ENCODE measurements around the gene NR1D1. TPM values are rescaled to one million over a fixed set of nuclear protein-coding genes. Genes with fewer than 3 reads are reported as not detected.

The NR1D1 gene
- total RNA-seq, 2 experiments from 2014 or later, result 5.2 to 5.4 TPM

DNA sequence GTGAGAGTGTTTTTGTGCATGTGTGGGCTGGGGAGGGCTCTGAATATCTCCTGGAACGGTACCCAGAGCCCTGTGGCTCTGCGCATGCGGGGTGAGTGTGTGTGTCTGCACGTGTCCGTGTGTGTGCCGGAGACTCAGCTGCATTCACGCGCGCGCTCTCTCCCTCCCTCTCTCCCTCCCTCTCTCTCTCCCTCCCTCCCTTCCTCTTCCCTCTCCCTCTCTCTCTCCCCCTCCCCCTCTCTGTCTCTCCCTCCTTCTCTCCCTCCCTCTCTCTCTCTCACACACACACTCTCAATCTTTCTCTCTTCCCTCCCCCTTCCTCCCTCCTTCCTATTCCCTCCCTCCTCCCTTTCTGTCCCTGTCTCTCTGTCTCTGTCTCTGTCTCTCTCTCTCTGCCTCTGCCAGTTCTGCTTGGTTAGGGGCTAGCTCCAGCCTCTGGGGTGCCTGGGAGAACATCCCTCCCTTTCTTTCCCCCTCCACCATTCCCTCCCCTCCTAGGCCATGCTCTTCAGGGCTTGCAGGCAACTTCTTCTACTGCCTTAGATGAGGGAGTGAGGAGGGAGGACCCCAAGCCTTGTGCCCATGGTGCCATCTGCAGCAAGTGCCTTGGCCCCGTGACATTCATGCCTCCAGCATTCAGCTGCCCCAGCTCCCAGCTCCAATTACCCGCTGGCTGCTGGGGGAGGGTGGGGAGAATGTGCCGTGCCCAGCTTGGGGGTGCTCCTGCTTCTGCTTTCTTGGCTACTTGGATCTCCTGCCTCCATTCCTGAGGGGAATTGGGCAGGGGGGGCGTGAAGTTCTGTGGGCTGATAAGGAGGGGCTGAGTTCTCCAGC is 31.3 kb downstream of the NR1D1 start:
- H3K36me3 Mint-ChIP-seq (ENCODE audit: low read depth), result no peaks in the 10 kb centered on the region
- DNase-seq (peak; percentile 92), ATAC-seq (peak; percentile 76)
- H3K9me3 Mint-ChIP-seq (ENCODE audit: low read depth), result no peaks in the 10 kb centered on the region
- ChIA-PET POLR2A (interaction anchor here (0.6 to 1.0 kb wide), 3 partner anchors 17 to 38 kb away, joined by 3 to 5 read pairs (median 3); no protein-coding TSS in a partner anchor), CTCF (interaction anchor here (0.6 to 1.3 kb wide), 7 partner anchors 9 to 1175 kb away, joined by 3 to 8 read pairs (median 3); no protein-coding TSS in a partner anchor)
- intact Hi-C loops (cut with DNase I, micrococcal nuclease), result loop anchor here in 1 of 2 experiments (1.0 kb wide), 1 partner anchor 108 kb away; the partner anchor contains the start of gene RAPGEFL1
- H3K4me1 Mint-ChIP-seq, result peaks cover 69% of the 10 kb centered on the region
- H3K4me3 Mint-ChIP-seq, result peak overlapping the region; percentile 73
- H3K27me3 Mint-ChIP-seq, result no peaks in the 10 kb centered on the region
- peak overlapping the region; percentile 96 for H3K27ac Mint-ChIP-seq

DNA sequence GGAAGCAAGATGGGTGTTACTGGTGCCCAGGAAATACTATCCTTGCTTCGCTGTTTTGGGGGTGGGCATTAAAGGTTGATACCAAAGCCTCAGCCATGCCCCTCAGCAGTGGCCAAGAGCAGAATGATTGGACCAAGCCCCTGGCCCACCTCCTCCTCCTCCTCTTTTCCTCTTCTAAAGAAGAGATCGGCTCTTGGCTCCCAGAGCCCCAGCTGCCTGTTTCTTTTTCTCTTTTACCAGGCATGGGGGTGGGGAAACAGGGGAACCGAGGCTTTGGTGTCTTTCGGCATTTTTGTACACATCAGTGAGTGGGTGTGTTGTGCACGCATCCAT is 31.8 kb downstream of the NR1D1 start:
- H3K36me3 Mint-ChIP-seq (ENCODE audit: low read depth), result no peaks in the 10 kb centered on the region
- no peak for ATAC-seq
- intact Hi-C loops (cut with DNase I, micrococcal nuclease), result no loop called here
- H3K4me1 Mint-ChIP-seq, result peaks cover 75% of the 10 kb centered on the region
- no peaks in the 10 kb centered on the region for H3K27me3 Mint-ChIP-seq
- H3K4me3 Mint-ChIP-seq, result peak overlapping the region; percentile 73
- DNase-seq, result no peak
- CTCF ChIA-PET, result interaction anchor here (1.1 to 1.3 kb wide), 2 partner anchors 8 to 100 kb away, joined by 3 to 4 read pairs; no protein-coding TSS in a partner anchor
- H3K27ac Mint-ChIP-seq, result peak overlapping the region; percentile 96
- POLR2A ChIA-PET, result no interaction called here
- no peaks in the 10 kb centered on the region for H3K9me3 Mint-ChIP-seq (ENCODE audit: low read depth)

DNA sequence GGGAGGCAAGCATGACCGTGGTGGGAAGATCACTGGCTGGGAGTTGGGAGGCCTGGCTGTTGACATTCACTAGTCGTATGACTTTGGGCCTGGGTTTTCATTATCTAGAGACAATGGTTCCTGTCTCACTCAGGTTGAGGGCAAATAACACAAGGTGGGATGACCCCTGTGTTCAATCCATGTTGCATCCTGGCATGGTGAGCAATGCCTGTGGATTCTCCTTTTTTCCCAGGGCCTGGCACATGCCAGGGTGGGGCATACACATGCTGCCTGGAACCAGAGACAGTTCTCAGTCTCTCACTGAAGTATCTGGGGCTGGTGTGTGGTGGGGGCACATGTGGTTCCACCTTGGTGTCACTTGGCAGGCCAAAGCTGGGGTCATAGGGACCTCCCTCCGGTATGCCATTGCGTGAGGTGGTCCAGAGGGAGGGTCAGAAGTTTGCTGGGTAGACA is 32.2 kb downstream of the NR1D1 start:
- CTCF ChIA-PET, result interaction anchor here (0.9 to 1.3 kb wide), 2 partner anchors 42 to 101 kb away, joined by 3 read pairs; no protein-coding TSS in a partner anchor
- Mint-ChIP-seq H3K4me3 (peak overlapping the region; percentile 73), H3K27me3 (no peaks in the 10 kb centered on the region), H3K36me3 (ENCODE audit: low read depth) (no peaks in the 10 kb centered on the region), H3K4me1 (peaks cover 77% of the 10 kb centered on the region), H3K9me3 (ENCODE audit: low read depth) (no peaks in the 10 kb centered on the region), H3K27ac (peak overlapping the region; percentile 96)
- DNase-seq (no peak), ATAC-seq (no peak)
- POLR2A ChIA-PET, result no interaction called here
- intact Hi-C loops (cut with DNase I, micrococcal nuclease), result no loop called here

DNA sequence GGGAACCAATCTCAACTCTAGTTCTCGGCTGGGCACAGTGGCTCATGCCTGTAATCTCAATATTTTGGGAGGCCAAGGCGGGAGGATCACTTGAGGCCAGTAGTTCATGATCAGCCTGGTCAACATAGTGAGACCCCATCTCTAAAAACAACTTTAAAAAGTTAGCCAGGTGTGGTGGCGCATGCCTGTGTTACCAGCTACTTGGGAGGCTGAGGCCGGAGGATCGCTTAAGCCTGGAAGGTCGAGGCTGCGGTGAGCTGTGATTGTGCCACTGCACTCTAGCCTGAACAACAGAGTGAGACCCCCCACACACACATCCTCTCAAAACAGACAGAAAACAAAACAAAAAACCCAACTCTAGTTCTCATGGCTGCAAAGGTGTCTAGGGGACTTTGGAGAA is 32.7 kb downstream of the NR1D1 start:
- ChIA-PET POLR2A (no interaction called here), CTCF (interaction anchor here (0.9 to 6.9 kb wide), 5 partner anchors 7 to 46 kb away, joined by 3 to 85 read pairs (median 4); no protein-coding TSS in a partner anchor)
- H3K4me1 Mint-ChIP-seq, result peaks cover 75% of the 10 kb centered on the region
- ATAC-seq, result no peak
- no peak for DNase-seq
- intact Hi-C loops (cut with DNase I, micrococcal nuclease), result no loop called here
- H3K9me3 Mint-ChIP-seq (ENCODE audit: low read depth), result no peaks in the 10 kb centered on the region
- H3K36me3 Mint-ChIP-seq (ENCODE audit: low read depth), result no peaks in the 10 kb centered on the region
- peak overlapping the region; percentile 96 for H3K27ac Mint-ChIP-seq
- H3K4me3 Mint-ChIP-seq, result peak overlapping the region; percentile 73
- no peaks in the 10 kb centered on the region for H3K27me3 Mint-ChIP-seq

GRCh38 chr17:40065769-40066510 is 34.4 kb downstream of the NR1D1 start:
- DNase-seq, result no peak
- ATAC-seq, result no peak
- POLR2A ChIA-PET, result interaction anchor here (0.6 to 1.6 kb wide), 2 partner anchors 12 to 172 kb away, joined by 3 read pairs; partner anchors contain the start of gene MED24
- no peaks in the 10 kb centered on the region for H3K27me3 Mint-ChIP-seq
- H3K36me3 Mint-ChIP-seq (ENCODE audit: low read depth), result no peaks in the 10 kb centered on the region
- no peaks in the 10 kb centered on the region for H3K9me3 Mint-ChIP-seq (ENCODE audit: low read depth)
- CTCF ChIA-PET, result interaction anchor here (0.5 to 6.9 kb wide), 16 partner anchors 9 to 497 kb away, joined by 3 to 85 read pairs (median 4); partner anchors contain the start of genes CASC3 and MED24
- no peak overlapping the region for H3K27ac Mint-ChIP-seq
- H3K4me3 Mint-ChIP-seq, result no peak overlapping the region
- peaks cover 78% of the 10 kb centered on the region for H3K4me1 Mint-ChIP-seq
- intact Hi-C loops (cut with DNase I, micrococcal nuclease), result no loop called here

- intact Hi-C loops (cut with DNase I, micrococcal nuclease), result loop anchor here in 1 of 2 experiments (5.0 kb wide), 1 partner anchor 102 kb away; no protein-coding TSS in a partner anchor
- peak overlapping the region; percentile 77 for H3K4me3 Mint-ChIP-seq
Measured at GRCh38 chr17:40064971-40065768, 35.2 kb downstream of the NR1D1 start.

GRCh38 chr17:40063901-40064531 is 36.4 kb downstream of the NR1D1 start:
- no peaks in the 10 kb centered on the region for H3K9me3 Mint-ChIP-seq (ENCODE audit: low read depth)
- intact Hi-C loops (cut with DNase I, micrococcal nuclease), result loop anchor here (1.0 to 5.0 kb wide), 4 partner anchors 11 to 103 kb away; no protein-coding TSS in a partner anchor
- DNase-seq, result peak; percentile 54
- H3K27me3 Mint-ChIP-seq, result no peaks in the 10 kb centered on the region
- ChIA-PET POLR2A (interaction anchor here (2.1 kb wide), 1 partner anchor 11 kb away, joined by 6 read pairs; no protein-coding TSS in a partner anchor), CTCF (interaction anchor here (0.5 to 6.9 kb wide), 7 partner anchors 10 to 60 kb away, joined by 3 to 85 read pairs (median 7); partner anchors contain the start of gene MED24)
- H3K4me1 Mint-ChIP-seq, result peaks cover 59% of the 10 kb centered on the region
- ATAC-seq, result peak; percentile 37
- peak overlapping the region; percentile 5 for H3K27ac Mint-ChIP-seq
- no peaks in the 10 kb centered on the region for H3K36me3 Mint-ChIP-seq (ENCODE audit: low read depth)
- H3K4me3 Mint-ChIP-seq, result peak overlapping the region; percentile 77

More at GRCh38 chr17:40064971-40065768, 35.2 kb downstream of the NR1D1 start:
- ChIA-PET POLR2A (interaction anchor here (0.5 to 2.1 kb wide), 3 partner anchors 10 to 85 kb away, joined by 3 to 6 read pairs (median 3); partner anchors contain the start of genes MED24 and PSMD3), CTCF (interaction anchor here (0.5 to 6.9 kb wide), 13 partner anchors 9 to 498 kb away, joined by 3 to 85 read pairs (median 3); partner anchors contain the start of gene MED24)
- peaks cover 71% of the 10 kb centered on the region for H3K4me1 Mint-ChIP-seq
- peak overlapping the region; percentile 44 for H3K27ac Mint-ChIP-seq
- DNase-seq (no peak), ATAC-seq (no peak)
- no peaks in the 10 kb centered on the region for H3K36me3 Mint-ChIP-seq (ENCODE audit: low read depth)
- H3K27me3 Mint-ChIP-seq, result no peaks in the 10 kb centered on the region
- H3K9me3 Mint-ChIP-seq (ENCODE audit: low read depth), result no peaks in the 10 kb centered on the region

DNA sequence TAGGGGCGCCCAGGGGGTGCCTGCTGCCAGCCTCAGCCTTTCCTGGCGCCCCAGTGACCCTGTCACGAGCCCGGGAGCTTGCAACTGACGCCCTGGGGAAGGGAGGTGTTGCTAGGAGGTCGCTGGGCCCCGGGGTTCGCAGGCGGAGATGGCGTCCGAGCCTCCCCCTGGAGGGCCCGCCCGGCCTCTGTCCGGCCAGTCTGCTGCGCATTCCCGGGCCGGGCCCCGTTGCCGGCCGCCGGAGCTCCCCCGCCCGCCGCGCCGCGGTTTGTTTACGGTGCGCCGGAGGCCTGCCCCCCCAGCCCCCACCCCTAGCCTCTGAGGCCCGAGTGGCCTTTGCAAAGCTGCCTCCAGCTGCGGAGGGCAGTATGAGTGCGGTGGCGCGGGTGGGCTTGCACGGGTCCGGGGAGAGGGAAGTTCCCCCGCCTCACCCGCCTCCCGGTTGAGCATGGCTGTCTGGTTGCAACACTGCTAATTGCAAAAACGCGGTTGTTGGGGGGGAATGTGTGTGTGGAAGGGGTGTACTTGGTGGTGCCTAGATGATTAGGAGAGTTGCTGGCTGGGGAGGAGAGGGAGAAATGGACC is 37.1 kb downstream of the NR1D1 start:
- ChIA-PET POLR2A (interaction anchor here (0.6 to 2.1 kb wide), 2 partner anchors 10 to 12 kb away, joined by 3 to 6 read pairs; no protein-coding TSS in a partner anchor), CTCF (interaction anchor here (0.5 to 6.9 kb wide), 7 partner anchors 9 to 228 kb away, joined by 3 to 85 read pairs (median 3); partner anchors contain the start of gene MED24)
- H3K27ac Mint-ChIP-seq, result peak overlapping the region; percentile 49
- ATAC-seq, result peak; percentile 21
- intact Hi-C loops (cut with DNase I, micrococcal nuclease), result loop anchor here (1.0 to 5.0 kb wide), 4 partner anchors 12 to 104 kb away; no protein-coding TSS in a partner anchor
- H3K4me3 Mint-ChIP-seq, result peak overlapping the region; percentile 77
- peaks cover 52% of the 10 kb centered on the region for H3K4me1 Mint-ChIP-seq
- peak; percentile 50 for DNase-seq
- no peaks in the 10 kb centered on the region for H3K9me3 Mint-ChIP-seq (ENCODE audit: low read depth)
- no peaks in the 10 kb centered on the region for H3K27me3 Mint-ChIP-seq
- H3K36me3 Mint-ChIP-seq (ENCODE audit: low read depth), result no peaks in the 10 kb centered on the region

DNA sequence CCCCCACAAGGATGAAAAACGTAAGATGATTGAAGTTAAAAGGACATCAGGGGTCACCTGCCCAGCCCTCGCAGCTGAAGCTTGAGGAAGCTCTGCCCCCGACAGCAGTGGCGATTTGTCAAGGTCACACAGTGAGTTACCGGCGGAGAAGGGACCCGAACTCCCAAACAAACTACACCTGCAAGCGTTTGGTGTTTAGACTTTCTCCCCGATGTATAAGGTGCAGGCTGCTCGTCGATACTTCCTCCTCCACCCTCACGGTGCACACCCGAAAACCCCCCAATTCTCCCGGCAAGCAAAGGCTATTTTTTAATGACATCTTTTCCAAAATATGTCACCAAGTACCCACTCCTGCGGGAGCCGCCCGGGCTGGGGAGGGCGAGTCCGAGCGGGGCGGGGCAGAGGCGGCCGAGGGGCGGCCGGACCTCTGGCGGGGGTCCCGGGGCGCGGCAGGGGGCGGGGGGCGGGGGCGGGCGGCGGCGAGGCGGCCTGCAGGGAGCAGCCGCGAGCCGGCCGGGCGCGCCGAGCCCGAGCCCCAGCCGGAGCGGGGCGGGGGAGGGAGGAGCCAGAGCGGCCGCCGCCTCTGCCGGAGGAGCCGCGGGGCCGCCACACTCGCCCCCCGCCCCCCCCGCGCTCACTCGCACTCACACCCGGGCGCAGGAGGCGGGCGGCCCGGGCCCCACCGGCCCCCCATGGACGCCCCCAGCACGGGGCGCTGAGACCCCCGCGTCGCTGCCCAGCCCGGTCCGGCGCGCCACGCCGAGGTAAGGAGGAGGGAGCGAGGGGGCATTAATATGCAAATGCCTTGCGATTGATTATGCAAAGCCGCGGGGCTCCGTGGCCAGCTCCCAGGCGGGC is 37.8 kb downstream of the NR1D1 start, which contains the start of gene THRA:
TSS of gene THRA (plus strand) at position 637 of the 858 bp plus-strand sequence. CDS start 11,524 bp downstream, outside the sequence.
- Mint-ChIP-seq H3K27me3 (no peaks in the 10 kb centered on the region), H3K27ac (peak within 1 kb of the TSS; percentile 74), H3K4me3 (peak within 1 kb of the TSS; percentile 77), H3K9me3 (ENCODE audit: low read depth) (no peaks in the 10 kb centered on the region), H3K36me3 (ENCODE audit: low read depth) (no peaks in the 10 kb centered on the region), H3K4me1 (peaks cover 45% of the 10 kb centered on the region)
- intact Hi-C loops (cut with DNase I, micrococcal nuclease), result loop anchor here (1.0 to 5.0 kb wide), 5 partner anchors 13 to 105 kb away; no protein-coding TSS in a partner anchor
- ATAC-seq, result peak; percentile 84
- ChIA-PET CTCF (interaction anchor here (0.5 to 6.9 kb wide), 13 partner anchors 8 to 1127 kb away, joined by 3 to 85 read pairs (median 3); partner anchors contain the start of gene MED24), POLR2A (interaction anchor here (0.6 to 2.1 kb wide), 2 partner anchors 9 to 13 kb away, joined by 3 to 6 read pairs; no protein-coding TSS in a partner anchor)
- peak; percentile 82 for DNase-seq
